ENCODE measurements around the gene TRMT6.

The TRMT6 gene

DNA sequence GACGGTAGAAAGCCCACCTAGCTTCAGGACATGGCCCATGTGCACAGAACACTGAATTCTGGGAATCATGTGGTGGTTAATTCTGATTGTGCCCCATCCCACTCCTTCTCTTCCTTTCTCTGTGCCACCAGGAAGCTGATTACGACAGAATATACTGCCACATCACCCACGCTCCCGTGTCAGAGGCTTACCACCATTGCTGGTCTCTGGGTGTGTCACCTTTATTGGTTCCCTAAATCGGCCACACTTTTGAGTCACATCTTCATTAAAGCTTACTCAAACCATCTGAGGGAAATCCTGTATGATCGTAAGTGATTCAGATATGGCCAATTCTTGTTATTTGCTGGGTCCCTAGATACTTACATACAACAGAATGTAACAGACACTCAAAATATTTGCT is 3.1 kb downstream of the TRMT6 start:
- ATAC-seq = peak; percentile 50 to 61

DNA sequence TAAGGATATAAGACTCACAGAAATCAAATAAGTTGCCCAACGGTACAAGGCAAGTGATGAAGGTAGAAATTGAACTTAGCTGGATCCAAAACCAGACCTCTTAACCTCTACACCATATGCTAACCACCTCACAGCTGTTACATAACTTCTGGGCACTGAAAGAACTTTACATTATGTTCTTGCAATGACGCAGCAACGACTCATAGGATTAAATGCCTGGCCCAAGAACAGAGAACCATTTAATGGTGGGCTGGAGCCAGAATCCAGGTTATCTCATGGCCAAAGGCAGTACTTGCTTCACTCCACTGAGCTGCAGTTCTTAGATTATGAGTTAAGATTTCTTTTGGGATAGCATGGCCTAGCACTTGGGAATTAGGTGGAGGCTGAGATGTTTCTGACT is 4.4 kb downstream of the TRMT6 start:
- peak; percentile 26 to 31 for ATAC-seq

DNA sequence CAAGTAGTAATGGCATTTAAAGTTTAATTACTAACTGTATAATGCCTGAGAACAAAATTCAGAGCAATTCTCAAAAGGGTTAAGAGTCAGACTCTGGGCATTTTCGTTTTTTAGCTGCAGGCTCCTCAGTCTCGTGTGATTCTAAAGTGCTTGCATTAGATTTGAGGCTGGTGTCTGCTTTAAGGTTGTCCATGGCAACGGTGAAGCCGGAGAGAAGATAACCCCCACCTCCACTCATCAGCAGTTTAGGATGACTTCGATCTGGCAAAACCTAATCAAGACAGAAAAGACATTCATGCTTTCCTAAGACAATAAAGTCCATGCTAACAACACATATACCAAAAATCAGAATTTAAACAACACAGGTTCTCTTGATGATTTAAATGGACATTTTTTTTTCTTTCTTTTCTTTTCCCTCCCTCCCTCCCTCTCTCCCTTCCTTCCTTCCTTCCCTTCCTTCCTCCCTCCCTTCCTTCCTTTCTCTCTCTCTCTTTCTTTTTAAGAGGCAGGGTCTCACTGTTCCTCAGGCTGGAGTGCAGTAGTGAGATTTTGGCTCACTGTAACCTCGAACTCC is 11.8 kb downstream of the TRMT6 start:
- ATAC-seq = no peak

DNA sequence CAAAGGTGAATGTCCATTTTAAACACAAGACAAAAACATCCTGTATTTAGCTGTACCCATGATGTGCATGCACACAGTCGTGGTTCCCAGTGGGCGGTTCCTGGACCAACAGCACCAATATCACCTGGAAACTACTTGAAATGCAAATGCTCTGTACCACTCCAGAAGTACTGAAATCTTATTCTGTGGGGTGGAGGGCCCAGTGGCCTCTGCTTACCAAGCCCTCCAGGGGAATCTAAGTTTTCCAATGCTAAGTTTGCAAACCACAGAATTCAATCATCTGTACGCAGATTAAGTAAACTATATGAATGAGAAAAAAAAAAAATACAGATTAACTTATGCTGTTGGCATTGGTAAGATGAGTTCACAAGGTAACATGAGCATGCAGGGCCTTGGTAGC is 14.1 kb downstream of the TRMT6 start:
- no peak for ATAC-seq

DNA sequence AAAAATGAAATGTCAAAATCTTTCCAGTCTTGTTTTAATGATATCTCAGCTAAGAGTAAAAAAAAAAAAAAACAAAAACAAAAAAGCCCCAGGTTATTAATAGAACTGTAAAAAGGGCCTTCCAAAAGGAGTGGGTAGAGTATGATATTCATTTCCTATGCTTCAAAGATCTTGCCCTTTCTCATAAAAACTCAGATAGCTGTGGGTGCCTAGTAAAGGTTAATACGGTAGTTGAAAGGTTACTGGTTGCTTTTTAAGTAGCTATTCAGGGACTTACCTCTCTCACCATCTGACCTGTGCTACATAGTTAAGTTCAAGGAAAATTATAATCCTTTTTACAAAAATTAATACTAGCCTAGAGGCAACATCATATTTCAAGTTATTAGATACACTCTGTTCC is 14.9 kb downstream of the TRMT6 start:
- ATAC-seq = no peak

DNA sequence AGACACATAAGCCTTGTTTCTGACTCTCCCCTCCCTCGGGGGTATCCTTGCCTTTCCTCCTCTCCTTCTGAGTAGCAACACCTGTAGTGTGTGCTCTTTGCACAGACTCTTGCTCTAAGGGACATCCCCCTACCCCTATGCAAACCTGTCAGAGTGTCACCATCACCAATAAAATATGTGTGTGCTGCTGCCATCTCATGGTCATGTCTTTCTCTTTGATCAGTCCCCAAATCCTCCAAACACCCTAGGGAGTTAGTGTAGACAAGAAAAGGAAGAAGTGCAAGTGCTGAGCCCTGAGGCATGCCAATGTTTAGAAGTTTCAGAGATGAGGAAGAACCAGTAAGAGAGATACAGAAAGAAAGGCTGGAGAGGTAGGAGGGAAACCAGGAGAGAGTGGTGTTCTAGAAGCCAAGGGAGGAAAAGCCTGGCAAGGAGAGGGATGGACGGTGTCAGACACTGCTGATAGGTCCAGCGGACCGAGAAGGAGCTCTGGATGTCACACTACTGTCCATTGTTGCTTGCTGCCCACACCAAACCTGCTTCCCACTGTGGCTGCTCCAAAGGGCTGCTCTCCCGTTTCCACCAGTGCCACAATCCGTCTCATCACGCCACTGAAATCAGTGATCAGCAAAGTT is 16.4 kb downstream of the TRMT6 start:
- peak; percentile 46 to 60 for ATAC-seq

DNA sequence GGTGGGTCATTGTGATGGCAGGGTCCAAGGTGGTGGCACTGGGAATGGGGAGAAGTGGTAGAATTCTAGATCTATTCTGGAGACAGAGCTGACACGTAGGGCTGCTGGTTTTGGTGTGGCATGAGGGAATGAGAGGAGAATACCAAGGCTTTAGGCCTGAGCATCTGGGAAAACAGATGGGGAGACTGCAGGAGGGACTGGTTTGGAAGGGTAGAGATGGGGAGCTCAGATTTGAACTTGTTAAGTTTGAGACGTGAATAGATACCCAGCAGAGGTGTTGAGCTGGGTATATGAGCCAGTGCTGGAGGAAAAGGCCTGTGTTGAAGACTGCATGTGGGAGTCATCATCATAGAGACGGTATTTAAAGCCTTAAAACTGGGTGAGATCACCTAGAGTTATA is 17.5 kb downstream of the TRMT6 start:
- ATAC-seq = no peak

DNA sequence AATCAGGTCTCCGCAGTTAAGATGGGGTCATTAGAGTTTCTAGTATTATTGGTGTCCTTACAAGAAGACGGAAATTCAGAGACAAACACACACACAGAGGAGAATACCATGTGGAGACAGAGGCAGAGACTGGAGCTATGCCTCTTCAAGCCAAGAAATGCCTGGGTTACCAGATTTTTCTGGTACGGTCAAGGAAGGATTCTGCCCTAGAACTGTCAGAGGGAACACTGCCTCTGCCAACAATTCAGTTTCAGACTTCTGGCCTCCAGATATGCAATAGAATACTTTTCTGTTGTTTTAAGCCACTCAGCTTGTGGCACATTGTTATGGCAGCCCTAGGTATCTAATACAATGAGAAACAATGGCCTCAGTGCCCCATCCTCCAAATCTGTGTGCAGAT is 18.9 kb downstream of the TRMT6 start:
- ATAC-seq = no peak

DNA sequence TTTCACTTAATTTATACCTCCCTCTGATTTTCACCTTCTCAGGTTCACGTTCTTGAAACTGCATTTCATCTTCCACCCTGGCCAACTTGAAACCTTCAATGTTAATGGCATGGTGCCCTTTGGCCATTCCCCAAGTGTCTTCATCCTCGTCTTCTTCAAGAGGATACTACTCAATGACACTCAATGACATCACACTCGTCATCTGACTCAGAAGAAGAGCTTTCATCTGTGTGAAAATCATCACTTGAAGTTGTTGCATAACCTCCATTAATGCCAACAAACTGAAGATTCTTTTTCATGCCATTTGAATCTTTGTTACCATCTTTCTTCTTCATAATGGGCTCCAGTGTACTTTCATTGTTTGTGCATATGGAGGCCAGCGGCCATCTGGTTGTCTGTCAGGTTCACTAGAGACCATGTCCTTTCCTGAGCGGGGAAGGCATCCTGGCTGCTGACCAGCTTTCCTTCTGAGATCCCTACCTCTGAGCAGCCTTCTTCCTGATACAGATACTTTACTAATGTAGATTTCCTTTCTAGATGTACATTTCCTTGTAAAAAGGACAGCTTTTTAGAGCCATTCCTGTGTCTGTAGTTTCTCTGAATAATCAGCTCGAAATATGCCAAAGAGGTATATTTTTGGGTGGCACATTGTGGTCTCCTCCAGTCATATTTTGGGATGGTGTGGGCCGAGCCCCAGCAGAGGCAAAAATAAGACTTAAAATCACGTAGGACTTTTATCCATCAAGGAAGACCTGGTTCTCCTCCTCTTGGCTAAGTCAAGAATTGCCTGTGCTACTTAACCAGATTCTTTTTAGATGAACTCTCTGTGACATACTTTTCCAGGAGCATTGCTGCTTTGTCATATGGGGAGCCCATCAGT is 21.3 kb downstream of the TRMT6 start:
- no peak for ATAC-seq

DNA sequence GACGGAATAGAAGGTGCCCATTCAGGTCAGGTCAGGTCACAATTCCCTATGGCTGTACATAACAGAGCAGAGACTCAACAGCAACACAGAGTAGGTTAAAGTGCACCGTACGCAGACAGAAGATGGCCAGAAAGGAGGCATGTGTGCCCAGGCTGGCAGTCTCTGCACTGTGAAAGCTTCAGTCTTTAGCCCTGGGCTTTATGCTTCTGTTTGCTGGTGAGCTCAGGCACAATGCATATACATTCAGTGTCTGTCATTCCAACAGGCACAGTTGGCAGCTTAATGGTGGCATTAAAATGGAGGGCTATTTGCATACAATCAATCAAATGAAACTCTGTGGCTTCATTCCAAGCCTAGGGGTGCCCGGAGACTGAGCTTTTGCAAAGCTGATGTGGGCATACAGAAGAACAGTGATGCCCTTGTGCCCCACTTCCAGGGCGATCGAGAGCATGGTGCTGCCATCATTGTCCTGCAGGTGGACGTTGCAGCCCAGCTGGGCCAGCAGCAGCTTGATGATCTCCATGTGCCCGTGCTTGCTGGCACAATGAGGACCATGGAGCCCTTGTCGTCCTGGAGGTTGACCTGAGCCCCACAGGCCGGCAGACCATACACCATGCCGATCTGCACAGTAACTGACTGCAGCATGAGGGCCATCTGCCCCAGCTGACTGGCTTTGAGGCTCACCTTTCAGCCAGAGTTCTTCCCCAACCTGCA is 22.4 kb downstream of the TRMT6 start:
- no peak for ATAC-seq

DNA sequence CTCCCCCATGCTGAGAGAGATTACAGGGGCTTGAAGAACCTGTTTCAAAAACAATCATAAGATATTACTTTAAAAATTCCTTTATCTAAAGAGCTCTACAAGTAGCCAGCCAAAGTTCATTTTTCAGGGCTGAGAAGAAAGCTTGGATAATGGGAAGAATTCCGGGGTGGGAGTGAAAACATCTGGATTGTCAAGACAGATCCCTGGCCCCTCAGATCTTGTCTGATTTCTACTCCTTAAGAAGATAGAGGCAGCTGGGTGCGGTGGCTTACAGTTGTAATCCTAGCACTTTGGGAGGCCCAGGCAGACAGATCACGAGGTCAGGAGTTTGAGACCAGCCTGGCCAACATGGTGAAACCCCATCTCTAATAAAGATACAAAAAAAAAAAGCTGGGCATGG is 24.8 kb downstream of the TRMT6 start:
- ATAC-seq = no peak

DNA sequence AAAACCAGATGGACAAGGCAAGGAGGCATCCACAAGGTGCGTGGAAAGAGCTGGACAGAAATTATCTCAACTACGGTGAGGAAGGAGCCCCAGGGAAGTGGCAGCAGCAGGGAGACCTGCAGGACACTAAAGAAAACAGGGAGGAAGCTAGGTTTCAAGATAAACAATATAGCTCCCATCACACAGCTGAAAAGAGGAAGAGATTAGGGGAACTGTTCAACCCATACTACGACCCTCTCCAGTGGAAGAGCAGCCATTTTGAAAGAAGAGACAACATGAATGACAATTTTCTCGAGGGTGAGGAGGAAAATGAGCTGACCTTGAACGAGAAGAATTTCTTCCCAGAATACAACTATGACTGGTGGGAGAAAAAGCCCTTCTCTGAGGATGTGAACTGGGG is 26.8 kb downstream of the TRMT6 start:
- no peak for ATAC-seq

DNA sequence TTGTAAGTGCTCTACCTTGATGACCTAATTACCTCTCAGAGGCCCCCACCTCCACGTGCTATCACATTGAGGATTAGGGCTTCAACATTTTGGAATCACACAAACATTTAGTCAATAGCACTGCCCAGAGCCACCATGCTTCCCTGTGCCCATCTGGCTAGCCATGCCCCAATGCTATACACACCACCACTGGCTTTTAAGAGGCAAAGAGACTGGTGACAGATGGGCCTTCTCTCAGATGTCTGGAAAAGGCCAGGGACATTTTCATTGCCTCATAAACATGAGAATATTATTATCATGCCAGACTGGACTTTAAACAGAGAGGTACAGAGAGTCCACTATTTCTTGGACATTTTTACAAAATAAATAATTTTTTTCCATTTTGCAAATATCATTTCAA is 29.8 kb downstream of the TRMT6 start:
- ATAC-seq = no peak

DNA sequence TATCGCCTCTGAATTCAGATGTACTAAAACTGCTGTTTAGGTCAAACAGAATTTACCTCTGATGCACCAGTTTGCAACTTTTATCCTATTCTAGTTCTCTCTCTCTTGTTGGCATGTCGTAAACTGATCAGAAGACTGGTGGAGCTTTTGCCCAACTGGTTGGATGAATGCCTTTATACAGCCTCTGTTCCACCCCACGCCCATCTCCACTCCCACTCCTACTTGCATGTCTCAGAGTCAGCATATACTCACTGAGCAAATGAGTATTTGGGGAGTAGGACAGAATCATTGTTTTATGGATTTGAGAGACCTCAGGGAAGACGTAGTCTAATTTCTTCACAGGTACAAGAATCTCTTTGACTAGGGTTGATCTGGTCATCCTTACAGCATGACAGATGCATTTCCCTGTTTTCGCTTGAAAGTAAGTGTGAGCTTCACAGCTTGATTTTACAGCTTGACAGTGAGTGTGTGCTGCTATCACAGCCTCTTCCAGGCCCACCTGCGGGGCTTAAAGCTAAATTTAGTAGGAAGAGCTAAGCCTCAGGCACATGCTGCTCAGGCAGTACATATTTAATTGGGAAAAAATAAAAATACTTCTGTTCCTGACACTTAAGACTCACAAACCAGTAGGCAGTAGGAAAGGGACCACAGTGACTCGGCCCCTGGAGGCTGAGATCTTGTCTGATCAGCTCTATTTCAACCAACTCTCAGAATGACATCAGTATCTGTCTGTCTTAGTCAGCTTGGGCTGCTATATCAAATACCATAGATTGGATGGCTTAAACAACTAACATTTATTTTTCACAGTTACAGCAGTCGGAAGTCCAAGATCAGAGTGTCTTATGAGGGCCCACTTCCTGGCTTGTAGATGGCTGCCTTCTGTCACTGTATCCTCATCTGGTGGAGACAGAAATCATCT is 30.4 kb downstream of the TRMT6 start:
- peak; percentile 86 for ATAC-seq

DNA sequence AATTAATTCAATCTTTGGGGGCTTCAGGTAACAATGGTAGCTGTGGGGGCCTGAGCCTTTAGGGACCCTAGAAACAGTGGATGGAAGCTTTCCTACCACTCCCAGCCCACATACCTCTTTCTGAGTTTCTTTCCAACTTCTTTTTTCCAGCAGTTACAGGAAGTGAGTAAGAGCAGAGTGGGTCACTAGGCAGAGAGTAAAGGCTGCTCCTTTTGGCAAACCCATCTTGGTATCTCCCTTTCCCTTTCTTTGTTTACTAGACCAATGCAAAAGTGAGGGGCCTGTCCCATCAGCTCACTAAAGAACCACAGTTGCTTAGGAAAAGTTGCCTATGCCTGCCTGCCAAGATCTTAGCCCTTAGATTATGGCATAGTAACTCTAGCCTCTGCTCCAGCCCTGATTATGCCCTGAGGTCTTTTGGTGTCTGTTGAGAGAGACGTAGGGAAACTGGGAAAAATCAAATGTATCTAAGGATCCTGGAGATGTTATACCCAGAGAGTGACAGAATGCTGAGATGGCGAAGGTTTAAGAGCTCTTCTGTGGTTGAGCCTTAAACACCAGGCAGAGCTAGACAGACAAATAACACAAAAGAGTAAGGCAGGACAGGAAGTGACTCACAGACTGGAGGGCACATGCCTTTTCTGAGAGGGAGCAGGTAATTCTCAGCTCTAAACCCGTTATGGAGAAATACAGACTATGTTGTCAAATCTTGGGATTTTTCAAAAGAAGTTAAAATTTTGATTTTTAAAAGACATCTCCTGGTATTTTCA is 31.3 kb downstream of the TRMT6 start:
- peak; percentile 71 to 73 for ATAC-seq

DNA sequence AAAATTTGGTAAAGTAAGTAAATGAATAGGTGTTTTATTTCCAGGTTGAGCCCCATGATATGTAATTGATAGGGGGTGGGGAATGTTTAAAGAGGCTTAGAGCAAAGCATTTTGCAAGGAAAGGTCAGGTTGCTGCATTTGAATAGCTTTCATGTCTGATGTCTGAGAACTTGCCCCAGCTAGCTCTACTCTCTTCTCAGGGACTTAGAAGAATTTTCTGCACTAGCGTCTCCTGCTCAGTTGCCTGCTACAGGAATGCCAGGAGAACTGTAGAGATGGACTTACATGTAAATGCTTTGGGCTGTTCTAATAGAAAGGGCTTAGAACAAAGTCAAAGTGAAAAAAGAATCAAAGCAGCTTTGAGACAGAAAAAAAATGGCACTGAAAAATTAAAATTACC is 35.5 kb downstream of the TRMT6 start:
- ATAC-seq = no peak

DNA sequence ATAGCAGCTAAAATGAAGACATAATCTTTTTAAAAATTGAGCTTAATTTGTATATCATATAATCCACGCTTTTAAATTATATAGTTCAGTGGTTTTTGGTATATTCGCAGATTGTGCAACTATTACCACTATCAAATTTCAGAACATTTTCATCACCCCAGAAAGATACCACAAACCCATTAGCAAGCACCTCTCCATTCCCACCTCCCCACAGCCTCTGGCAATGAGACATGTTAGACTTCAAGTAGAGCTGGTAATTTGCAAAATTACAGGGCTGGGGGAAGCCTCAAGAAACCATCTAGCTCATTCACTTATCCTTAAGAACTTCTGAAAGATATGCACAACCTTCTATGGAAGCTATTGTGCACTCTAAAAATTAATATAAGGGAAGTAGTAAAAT is 37.2 kb downstream of the TRMT6 start:
- ATAC-seq = no peak

DNA sequence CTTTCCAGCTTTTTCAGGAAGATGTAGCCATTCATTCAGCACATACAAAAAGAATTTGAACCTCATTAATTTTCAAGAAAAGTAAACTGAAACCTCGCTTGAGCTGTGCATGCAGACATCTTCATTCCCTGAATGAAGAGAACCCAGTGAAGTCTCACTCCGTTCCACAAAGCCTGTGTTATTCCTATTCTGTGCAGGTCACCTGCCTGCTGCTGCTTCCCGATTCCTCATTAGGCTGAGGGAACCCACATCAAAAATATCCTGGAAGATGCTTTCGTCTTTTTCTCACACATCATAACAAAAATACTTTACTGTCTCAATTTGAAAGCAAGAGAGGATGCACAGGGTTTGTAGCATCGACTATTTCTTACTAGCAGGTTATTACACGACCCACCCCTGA is 40.1 kb downstream of the TRMT6 start:
- ATAC-seq = no peak

DNA sequence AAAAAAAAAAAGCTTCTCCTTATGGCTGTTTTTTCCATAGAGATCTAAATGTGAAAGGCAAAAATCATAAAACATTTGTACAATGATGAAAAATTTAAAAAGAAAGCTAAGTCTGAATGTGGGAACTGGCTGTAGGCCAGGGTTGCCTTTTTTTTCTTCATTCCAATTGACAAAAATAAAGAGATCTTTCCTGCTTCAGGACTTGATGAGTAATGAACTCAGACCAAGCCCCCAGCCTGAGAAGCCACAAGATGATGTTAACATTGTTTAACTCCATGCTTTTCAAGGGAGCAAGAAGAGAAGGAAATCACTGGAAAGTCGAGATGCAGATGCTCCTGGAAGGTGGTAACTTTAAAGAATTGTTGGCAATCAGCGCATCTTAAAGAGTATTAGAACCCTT is 41.4 kb downstream of the TRMT6 start:
- ATAC-seq = no peak

DNA sequence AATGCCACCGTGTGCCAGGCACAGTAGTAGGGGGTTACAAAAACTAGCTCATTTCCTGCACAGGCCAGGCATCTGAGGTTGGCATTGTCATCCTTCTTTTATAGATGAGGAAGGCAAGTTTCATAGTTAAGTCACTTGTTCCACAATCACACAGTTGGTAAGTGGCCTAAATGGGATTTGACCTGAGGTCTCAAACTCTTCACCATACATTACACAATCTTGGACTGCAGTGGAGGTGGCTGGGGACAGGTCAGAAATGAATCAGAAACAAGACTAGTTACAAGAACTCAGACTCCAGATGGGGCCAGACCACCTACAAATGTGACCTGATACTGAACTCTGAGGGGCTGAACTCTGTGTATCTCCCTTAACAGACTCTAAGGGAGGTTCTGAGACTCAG is 49.4 kb downstream of the TRMT6 start:
- ATAC-seq = no peak

DNA sequence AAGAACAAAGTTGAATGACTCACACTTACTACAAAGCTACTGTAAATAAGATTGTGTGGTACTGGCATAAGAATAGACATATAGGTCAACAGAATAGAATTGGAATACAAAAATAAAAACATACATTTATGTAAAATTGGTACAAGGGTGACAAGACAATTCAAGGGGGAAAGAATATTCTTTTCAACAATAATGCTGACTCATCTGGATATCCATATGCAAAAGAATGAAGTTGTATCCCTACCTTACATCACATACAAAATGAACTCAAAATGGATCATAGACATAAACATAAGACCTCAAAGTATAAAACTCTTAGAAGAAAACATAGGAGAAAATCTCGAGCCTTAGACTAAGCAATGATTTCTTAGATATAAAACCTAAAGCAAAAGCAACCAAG is 50.9 kb downstream of the TRMT6 start:
- ATAC-seq = no peak

DNA sequence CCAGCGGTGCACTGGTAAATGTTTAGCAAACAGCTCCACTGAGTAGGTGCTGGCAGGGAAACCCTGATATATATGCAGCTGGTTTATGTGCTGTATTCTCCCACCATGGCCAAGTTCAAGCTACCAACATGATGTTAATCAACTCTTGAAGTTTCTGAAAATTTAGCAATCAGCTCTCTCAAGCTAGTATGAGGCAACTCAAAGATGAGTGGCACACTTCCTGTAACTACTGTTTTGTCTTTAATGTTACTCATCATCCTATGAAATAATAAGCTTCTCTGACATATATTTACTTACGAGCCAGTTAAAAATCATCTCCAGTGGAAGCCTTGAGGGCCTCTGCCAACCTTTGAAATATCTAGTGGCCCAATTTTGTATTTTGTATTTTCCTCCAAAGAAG is 54.7 kb downstream of the TRMT6 start:
- ATAC-seq = no peak

Measured in activated CD4-positive, CD25-positive, alpha-beta regulatory T cell treated with anti-CD3 and anti-CD28 coated beads, Interleukin-2, amount 50 U/mL, for 24 hours (primary cell).